Fibroblast of the aortic adventitia (primary cell): ENCODE measurements around the gene HECW1. TPM values are rescaled to one million over a fixed set of nuclear protein-coding genes. Genes with fewer than 3 reads are reported as not detected.
A peak's percentile ranks its signal among the peaks of the same experiment; 100 is the strongest.

ENCODE experiments used
- DNase-seq: peaks from one replicate; pipeline ENCODE4 v3.0.0-alpha.2; 2010; ENCODE audit warnings: low read depth
- H3K4me3 ChIP-seq: 2 replicates; pipeline ENCODE4 v1.5.1; 2011; ENCODE audit warnings: low read depth, mild to moderate bottlenecking, control low read depth, low read length, moderate library complexity
- total RNA-seq: library from RNA; depleted of rRNA; stranded (reverse); fragments of >200 nt; gene quantifications from 2 replicates; pipeline ENCODE4 v1.2.3, GENCODE V29; 2012; ENCODE audit warnings: low replicate concordance
- TF ChIP-seq, protein P1 (sequence below): IDR thresholded peaks from 2 replicates; pipeline ENCODE4 v1.5.1; 2011; ENCODE audit warnings: mild to moderate bottlenecking, low read length, control low read depth, inconsistent platforms; ENCODE audit not compliant: insufficient read depth

The HECW1 gene
- total RNA-seq, 1 donor, result 3.6 TPM

GRCh38 chr7:43351683-43352082 lies 239.2 kb downstream of the HECW1 start:
- TF ChIP-seq, protein P1, sequence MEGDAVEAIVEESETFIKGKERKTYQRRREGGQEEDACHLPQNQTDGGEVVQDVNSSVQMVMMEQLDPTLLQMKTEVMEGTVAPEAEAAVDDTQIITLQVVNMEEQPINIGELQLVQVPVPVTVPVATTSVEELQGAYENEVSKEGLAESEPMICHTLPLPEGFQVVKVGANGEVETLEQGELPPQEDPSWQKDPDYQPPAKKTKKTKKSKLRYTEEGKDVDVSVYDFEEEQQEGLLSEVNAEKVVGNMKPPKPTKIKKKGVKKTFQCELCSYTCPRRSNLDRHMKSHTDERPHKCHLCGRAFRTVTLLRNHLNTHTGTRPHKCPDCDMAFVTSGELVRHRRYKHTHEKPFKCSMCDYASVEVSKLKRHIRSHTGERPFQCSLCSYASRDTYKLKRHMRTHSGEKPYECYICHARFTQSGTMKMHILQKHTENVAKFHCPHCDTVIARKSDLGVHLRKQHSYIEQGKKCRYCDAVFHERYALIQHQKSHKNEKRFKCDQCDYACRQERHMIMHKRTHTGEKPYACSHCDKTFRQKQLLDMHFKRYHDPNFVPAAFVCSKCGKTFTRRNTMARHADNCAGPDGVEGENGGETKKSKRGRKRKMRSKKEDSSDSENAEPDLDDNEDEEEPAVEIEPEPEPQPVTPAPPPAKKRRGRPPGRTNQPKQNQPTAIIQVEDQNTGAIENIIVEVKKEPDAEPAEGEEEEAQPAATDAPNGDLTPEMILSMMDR, result no peak

GRCh38 chr7:43353902-43354301 lies 241.5 kb downstream of the HECW1 start:
- TF ChIP-seq, protein P1, result no peak
- no peak for DNase-seq
- H3K4me3 ChIP-seq, result no peak overlapping the region

More at GRCh38 chr7:43351683-43352082, 239.2 kb downstream of the HECW1 start:
- DNase-seq, result no peak
- no peak overlapping the region for H3K4me3 ChIP-seq

DNA sequence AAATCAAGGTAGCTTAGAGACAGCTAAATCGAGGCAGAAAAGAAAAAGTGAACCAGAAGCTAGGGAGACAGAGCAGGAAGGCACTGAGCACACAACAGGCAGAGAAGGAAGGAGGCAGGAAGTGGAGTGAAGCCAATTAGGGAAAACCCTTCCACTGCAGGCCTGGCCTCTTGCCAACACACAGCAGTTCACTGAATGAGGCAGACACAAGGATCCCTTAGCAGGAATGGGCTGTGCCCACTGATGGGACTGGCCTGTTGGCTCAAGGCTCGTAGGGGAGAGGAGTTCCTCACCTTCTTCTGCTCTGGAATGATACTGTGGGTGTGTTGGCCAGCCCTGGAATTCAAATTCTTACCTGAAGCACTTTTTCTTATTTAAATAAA lies 250.2 kb downstream of the HECW1 start:
- TF ChIP-seq, protein P1, result no peak
- H3K4me3 ChIP-seq, result no peak overlapping the region
- peak; percentile 9 for DNase-seq

- no peak overlapping the region for H3K4me3 ChIP-seq
- peak; percentile 23 for DNase-seq
- TF ChIP-seq, protein P1, result no peak
Measured at GRCh38 chr7:43363035-43363791, 250.8 kb downstream of the HECW1 start.

- no peak overlapping the region for H3K4me3 ChIP-seq
- TF ChIP-seq, protein P1, result no peak
- no peak for DNase-seq
Measured at GRCh38 chr7:43364391-43364790, 251.9 kb downstream of the HECW1 start.

- TF ChIP-seq, protein P1, result no peak
- H3K4me3 ChIP-seq, result no peak overlapping the region
- no peak for DNase-seq
Measured at GRCh38 chr7:43372676-43373355, 260.4 kb downstream of the HECW1 start.
